Measurements from ENCODE around the gene KDM4E. TPM values are rescaled to one million over a fixed set of nuclear protein-coding genes. Genes with fewer than 3 reads are reported as not detected.

KDM4E gene
- total RNA-seq, 2 donors from 2014 or later, result not detected

DNA sequence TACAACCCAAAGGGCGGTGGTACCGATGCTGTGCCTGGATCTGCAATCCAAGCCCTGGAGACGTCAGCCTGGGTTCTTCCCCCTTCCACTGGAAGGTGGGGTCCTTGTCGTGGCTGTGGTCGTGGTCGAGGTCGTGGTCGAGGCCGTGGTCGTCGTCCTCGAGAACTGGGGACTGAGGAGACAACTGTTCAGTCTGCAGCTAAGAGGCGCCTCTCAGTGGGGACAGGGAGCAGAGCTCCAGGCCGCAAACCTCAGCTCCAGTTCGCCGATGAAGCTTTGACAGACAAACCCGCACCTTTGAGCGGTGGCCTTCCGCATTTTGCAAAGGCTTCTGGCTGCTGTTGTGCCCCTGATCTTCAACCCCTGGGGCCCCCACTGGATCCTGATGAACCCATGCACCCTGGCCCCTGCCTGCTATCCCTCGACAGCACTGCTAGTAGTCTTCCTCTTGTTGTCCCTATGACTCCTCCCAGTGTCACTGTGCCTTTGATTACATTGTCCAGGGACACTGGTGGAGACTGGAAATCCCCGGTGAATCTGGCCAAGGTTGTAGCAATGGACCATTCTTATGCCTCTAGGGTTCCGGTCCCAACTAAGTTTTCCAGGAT, 25.6 kb downstream of the KDM4E start:
- Histone ChIP-seq H3K27me3 (replicated peaks; ENCODE audit: insufficient read depth) (no peaks in the 10 kb centered on the region), H3K36me3 (no peaks in the 10 kb centered on the region), H3K27ac (no peak overlapping the region), H3K4me1 (replicated peaks) (no peaks in the 10 kb centered on the region), H3K9me3 (no peaks in the 10 kb centered on the region), H3K4me3 (no peak overlapping the region)
- WGBS, result 97% methylated on average over 22 of the region's 22 CpGs
- DNase-seq (ENCODE audit: low spot score), result no peak
- intact Hi-C loops (cut with DNase I), result no loop called here
- TF ChIP-seq, protein P1, sequence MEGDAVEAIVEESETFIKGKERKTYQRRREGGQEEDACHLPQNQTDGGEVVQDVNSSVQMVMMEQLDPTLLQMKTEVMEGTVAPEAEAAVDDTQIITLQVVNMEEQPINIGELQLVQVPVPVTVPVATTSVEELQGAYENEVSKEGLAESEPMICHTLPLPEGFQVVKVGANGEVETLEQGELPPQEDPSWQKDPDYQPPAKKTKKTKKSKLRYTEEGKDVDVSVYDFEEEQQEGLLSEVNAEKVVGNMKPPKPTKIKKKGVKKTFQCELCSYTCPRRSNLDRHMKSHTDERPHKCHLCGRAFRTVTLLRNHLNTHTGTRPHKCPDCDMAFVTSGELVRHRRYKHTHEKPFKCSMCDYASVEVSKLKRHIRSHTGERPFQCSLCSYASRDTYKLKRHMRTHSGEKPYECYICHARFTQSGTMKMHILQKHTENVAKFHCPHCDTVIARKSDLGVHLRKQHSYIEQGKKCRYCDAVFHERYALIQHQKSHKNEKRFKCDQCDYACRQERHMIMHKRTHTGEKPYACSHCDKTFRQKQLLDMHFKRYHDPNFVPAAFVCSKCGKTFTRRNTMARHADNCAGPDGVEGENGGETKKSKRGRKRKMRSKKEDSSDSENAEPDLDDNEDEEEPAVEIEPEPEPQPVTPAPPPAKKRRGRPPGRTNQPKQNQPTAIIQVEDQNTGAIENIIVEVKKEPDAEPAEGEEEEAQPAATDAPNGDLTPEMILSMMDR (IDR thresholded peaks at IDR 0.05), result no peak

DNA sequence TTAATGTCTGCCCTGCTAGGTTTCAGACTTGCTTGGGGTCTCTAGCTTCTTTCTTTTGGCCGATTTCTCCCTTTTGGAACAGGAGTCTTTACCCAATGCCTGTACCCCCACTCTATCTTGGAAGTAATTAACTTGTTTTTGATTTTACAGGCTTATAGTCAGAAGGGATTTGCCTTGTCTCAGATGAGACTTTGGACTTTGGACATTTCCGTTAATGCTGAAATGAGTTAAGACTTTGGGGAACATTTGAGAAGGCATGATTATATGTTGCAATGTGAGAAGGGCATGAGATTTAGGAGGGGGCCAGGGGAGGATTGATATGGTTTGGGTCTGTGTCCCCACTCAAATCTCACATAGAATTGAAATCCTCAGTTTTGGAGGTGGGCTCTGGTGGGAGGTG, 29.3 kb downstream of the KDM4E start:
- H3K36me3 ChIP-seq, result no peaks in the 10 kb centered on the region
- H3K4me3 ChIP-seq, result no peak overlapping the region
- no peaks in the 10 kb centered on the region for H3K27me3 ChIP-seq (replicated peaks; ENCODE audit: insufficient read depth)
- no peaks in the 10 kb centered on the region for H3K4me1 ChIP-seq (replicated peaks)
- no peak for DNase-seq (ENCODE audit: low spot score)
- H3K27ac ChIP-seq, result no peak overlapping the region
- WGBS, result 91% methylated on average over 2 of the region's 2 CpGs
- TF ChIP-seq POLR2A (IDR thresholded peaks at IDR 0.05) (no peak), POLR2AphosphoS5 (IDR thresholded peaks at IDR 0.05) (no peak)
- TF ChIP-seq, protein P1 (IDR thresholded peaks at IDR 0.05), result no peak
- H3K9me3 ChIP-seq, result no peaks in the 10 kb centered on the region
- intact Hi-C loops (cut with DNase I), result no loop called here

DNA sequence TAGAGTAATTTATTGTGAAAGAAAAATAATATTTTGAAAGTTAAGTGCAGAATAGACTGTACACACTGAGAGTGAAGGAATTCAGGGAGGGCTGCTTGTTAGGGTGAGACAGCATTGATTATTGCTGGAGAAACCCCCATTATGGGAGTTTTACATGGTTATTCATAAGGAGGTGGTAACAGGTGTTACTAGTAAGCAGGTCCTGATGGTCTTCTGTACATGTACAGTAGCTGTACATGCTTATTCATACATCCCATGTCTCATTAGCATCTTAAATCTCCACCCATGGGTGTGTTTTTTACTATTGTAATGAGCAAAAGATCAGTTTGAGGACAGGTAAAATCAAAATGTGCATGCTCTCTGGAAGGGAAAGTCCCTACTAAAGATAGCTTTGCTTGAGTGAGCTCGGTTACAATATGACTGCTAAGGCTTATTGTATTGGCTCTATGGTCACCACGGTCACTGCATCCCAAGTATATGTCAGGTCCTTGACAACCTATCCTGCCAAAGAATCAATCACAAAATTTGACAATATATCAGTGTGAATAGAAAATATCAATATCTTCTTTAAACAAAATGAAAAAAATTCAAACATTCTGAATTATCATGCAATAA, 30.3 kb downstream of the KDM4E start:
- Histone ChIP-seq H3K9me3 (no peaks in the 10 kb centered on the region), H3K27ac (no peak overlapping the region), H3K4me3 (no peak overlapping the region), H3K36me3 (no peaks in the 10 kb centered on the region), H3K4me1 (replicated peaks) (no peaks in the 10 kb centered on the region), H3K27me3 (replicated peaks; ENCODE audit: insufficient read depth) (no peaks in the 10 kb centered on the region)
- WGBS, result 43% methylated on average over 2 of the region's 2 CpGs
- intact Hi-C loops (cut with DNase I), result no loop called here
- no peak for DNase-seq (ENCODE audit: low spot score)
- TF ChIP-seq POLR2A (IDR thresholded peaks at IDR 0.05) (no peak), POLR2AphosphoS5 (IDR thresholded peaks at IDR 0.05) (no peak)
- TF ChIP-seq, protein P1 (IDR thresholded peaks at IDR 0.05), result no peak

DNA sequence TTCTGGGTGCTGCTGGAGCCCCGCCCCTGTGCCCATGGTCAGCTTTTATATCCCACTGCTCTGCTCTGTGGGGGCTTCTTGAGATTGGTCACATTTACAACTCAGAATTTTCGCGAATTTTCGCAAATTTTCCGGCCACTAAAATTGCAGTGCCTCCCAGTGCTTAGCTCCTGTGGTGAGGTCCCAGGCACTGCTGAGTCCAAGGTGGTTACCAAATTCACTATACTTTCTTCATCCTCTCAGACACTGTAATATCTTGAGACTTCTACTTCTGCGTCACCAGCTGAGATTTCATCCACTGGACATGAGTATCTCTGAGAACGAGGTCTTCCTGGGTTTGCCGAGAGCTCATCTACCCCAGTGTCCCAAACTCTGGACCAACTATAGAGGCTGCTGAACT, 32.9 kb downstream of the KDM4E start:
- H3K4me3 ChIP-seq, result no peak overlapping the region
- TF ChIP-seq POLR2A (IDR thresholded peaks at IDR 0.05) (no peak), POLR2AphosphoS5 (IDR thresholded peaks at IDR 0.05) (no peak)
- TF ChIP-seq, protein P1 (IDR thresholded peaks at IDR 0.05), result no peak

DNA sequence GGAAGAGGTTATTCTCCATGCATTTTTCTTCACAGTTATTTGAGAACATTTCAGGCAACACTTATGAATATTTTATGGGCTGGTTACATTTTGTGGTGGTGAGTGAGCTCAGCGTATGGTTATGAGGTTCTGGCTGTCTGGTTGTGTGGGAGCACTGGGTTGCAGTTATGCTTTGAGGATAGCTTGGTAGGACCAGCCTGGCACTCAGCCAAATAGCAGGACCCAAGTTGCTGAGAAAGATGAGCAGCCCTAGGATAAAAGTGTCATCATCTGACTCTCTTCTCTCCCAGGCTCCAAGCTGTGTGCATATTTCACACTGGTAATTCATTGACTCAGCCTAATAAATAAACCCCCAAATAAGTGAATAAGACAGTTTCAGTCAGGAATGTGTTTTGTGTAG, 33.6 kb downstream of the KDM4E start:
- no peak overlapping the region for H3K4me3 ChIP-seq
- no peak for DNase-seq (ENCODE audit: low spot score)
- WGBS, result 60% methylated on average over 1 of the region's 1 CpG
- intact Hi-C loops (cut with DNase I), result no loop called here
- H3K36me3 ChIP-seq, result no peaks in the 10 kb centered on the region
- H3K27ac ChIP-seq, result no peak overlapping the region
- no peaks in the 10 kb centered on the region for H3K9me3 ChIP-seq
- TF ChIP-seq, protein P1 (IDR thresholded peaks at IDR 0.05), result no peak
- no peak for TF ChIP-seq POLR2A (IDR thresholded peaks at IDR 0.05)
- TF ChIP-seq POLR2AphosphoS5 (IDR thresholded peaks at IDR 0.05), result no peak
- no peaks in the 10 kb centered on the region for H3K4me1 ChIP-seq (replicated peaks)
- no peaks in the 10 kb centered on the region for H3K27me3 ChIP-seq (replicated peaks; ENCODE audit: insufficient read depth)

More for the DNA sequence above, 32.9 kb downstream of the KDM4E start:
- 96% methylated on average over 8 of the region's 8 CpGs for WGBS
- Histone ChIP-seq H3K4me1 (replicated peaks) (no peaks in the 10 kb centered on the region), H3K9me3 (no peaks in the 10 kb centered on the region), H3K27me3 (replicated peaks; ENCODE audit: insufficient read depth) (no peaks in the 10 kb centered on the region), H3K36me3 (no peaks in the 10 kb centered on the region), H3K27ac (no peak overlapping the region)
- DNase-seq (ENCODE audit: low spot score), result no peak
- intact Hi-C loops (cut with DNase I), result no loop called here

All from prostate gland (tissue), 2 donors.